Naive thymus-derived CD4-positive, alpha-beta T cell (primary cell): ENCODE results near the gene CD300E. TPM values are rescaled to one million over a fixed set of nuclear protein-coding genes. Genes with fewer than 3 reads are reported as not detected.

Experiments
- ATAC-seq: fragments of 150-1000 bp; cut with Tn5 transposase; 2 replicates; pipeline ENCODE4 v1.10.0; 2021; ENCODE audit warnings: mild to moderate bottlenecking, moderate library complexity
- CTCF ChIA-PET: fragments of 350-600 bp; sonication (Branson Sonifier 250); formaldehyde crosslinking; loops from one replicate; lab custom pipeline; 2021; ENCODE audit warnings: antibody characterized with exemption; lab: Charles Lee
- POLR2A ChIA-PET: fragments of 350-600 bp; sonication (Branson Sonifier 250); formaldehyde crosslinking; loops from one replicate; lab custom pipeline; 2021; ENCODE audit warnings: antibody characterized with exemption, inconsistent platforms; lab: Charles Lee
- DNase-seq, 9 donors: peaks; one replicate each; pipeline versions ENCODE4 v3.0.0 to v3.0.0-alpha.2; 2020 to 2022; ENCODE audit warnings: mixed read lengths in 1 of 9
- H3K27ac ChIP-seq: one replicate; pipeline ENCODE4 v1.7.0; 2013; ENCODE audit warnings: mild to moderate bottlenecking, low read depth, low read length, moderate library complexity
- H3K27me3 ChIP-seq, 2 donors: one replicate each; pipeline ENCODE4 v1.7.0; 2013; ENCODE audit warnings: low read length in 2 of 2, mild to moderate bottlenecking in 2 of 2, moderate library complexity in 2 of 2; ENCODE audit not compliant: control insufficient read depth in 2 of 2, insufficient read depth in 2 of 2
- H3K36me3 ChIP-seq, 3 experiments: 1 replicate in 2 of 3; 2 replicates in 1 of 3; pipeline ENCODE4 v1.7.0; 2013; ENCODE audit warnings: low read length in 3 of 3, mild to moderate bottlenecking in 3 of 3, moderate library complexity in 1 of 3; ENCODE audit not compliant: insufficient read depth in 3 of 3, control insufficient read depth in 2 of 3
- H3K4me1 ChIP-seq, 2 donors: one replicate each; pipeline ENCODE4 v1.7.0; 2013; ENCODE audit warnings: low read length in 2 of 2, mild to moderate bottlenecking in 2 of 2, moderate library complexity in 1 of 2; ENCODE audit not compliant: control insufficient read depth in 2 of 2, insufficient read depth in 2 of 2
- H3K4me3 ChIP-seq: 2 replicates; pipeline ENCODE4 v1.7.0; 2013; ENCODE audit warnings: mild to moderate bottlenecking, low read length
- H3K9me3 ChIP-seq, 3 experiments: 1 replicate in 2 of 3; 2 replicates in 1 of 3; pipeline ENCODE4 v1.7.0; 2013; ENCODE audit warnings: low read length in 3 of 3; ENCODE audit not compliant: control insufficient read depth in 2 of 3
- H3K27ac Mint-ChIP-seq, 9 donors: one replicate each; pipeline ENCODE4 v1.8.0; 2020 to 2022; ENCODE audit warnings: mixed read lengths in 9 of 9, mild to moderate bottlenecking in 8 of 9, moderate library complexity in 5 of 9, inconsistent platforms in 2 of 9
- H3K27me3 Mint-ChIP-seq, 5 donors: one replicate each; pipeline ENCODE4 v1.8.0; 2021 to 2022; ENCODE audit warnings: mixed read lengths in 5 of 5, mild to moderate bottlenecking in 1 of 5
- H3K36me3 Mint-ChIP-seq, 5 donors: one replicate each; pipeline ENCODE4 v1.8.0; 2020 to 2022; ENCODE audit warnings: mixed read lengths in 5 of 5, mild to moderate bottlenecking in 3 of 5, inconsistent platforms in 1 of 5
- H3K4me1 Mint-ChIP-seq, 7 donors: one replicate each; pipeline ENCODE4 v1.8.0; 2020 to 2022; ENCODE audit warnings: mixed read lengths in 7 of 7, mild to moderate bottlenecking in 3 of 7, inconsistent platforms in 1 of 7
- H3K4me3 Mint-ChIP-seq, 10 donors: one replicate each; pipeline ENCODE4 v1.8.0; 2020 to 2022; ENCODE audit warnings: mild to moderate bottlenecking in 10 of 10, mixed read lengths in 10 of 10, moderate library complexity in 6 of 10, inconsistent platforms in 2 of 10
- H3K9me3 Mint-ChIP-seq, 11 donors: one replicate each; pipeline ENCODE4 v1.8.0; 2020 to 2022; ENCODE audit warnings: mixed read lengths in 11 of 11, mild to moderate bottlenecking in 4 of 11, inconsistent platforms in 1 of 11, moderate library complexity in 1 of 11
- intact Hi-C, 2 donors: fragments of 100-400 bp; cut with micrococcal nuclease; formaldehyde crosslinking; loops; one replicate each; pipeline ENCODE4 v1.15.1; 2023
- polyA plus RNA-seq, 2 donors: library from polyadenylated mRNA; unstranded; fragments of 300-500 nt; fragmentation: Illumina TruSeq; gene quantifications; one replicate each; pipeline ENCODE4 v1.2.3, GENCODE V29; 2021
- total RNA-seq, 6 experiments: library from RNA in 5 of 6; stranded (reverse) in 5 of 6; gene quantifications; 1 replicate in 5 of 6; 2 replicates in 1 of 6; pipeline ENCODE4 v1.2.3 and lab custom pipeline; 2021 to 2026

Gene CD300E
- total and polyA plus RNA-seq, 7 experiments from 2014 or later = 11.9 to 93.1 TPM; not detected in 5

GRCh38 chr17:74599023-74599399, 24.5 kb downstream of the CD300E start:
- peaks cover 0 to 18% of the 10 kb centered on the region in 2 donors for H3K4me1 ChIP-seq
- Mint-ChIP-seq H3K4me1 (peaks cover 17 to 61% (median 45%) of the 10 kb centered on the region in 7 donors), H3K27me3 (peaks cover 4 to 47% (median 15%) of the 10 kb centered on the region in 5 donors), H3K27ac (peak overlapping the region in 5 of 9 donors; percentile 14 to 76 (median 50)), H3K36me3 (no peaks in the 10 kb centered on the region), H3K4me3 (peak overlapping the region in 4 of 10 donors; percentile 37 to 72 (median 54)), H3K9me3 (no peaks in the 10 kb centered on the region)
- no peaks in the 10 kb centered on the region for H3K27me3 ChIP-seq
- H3K36me3 ChIP-seq = no peaks in the 10 kb centered on the region
- intact Hi-C loops = no loop called here
- CTCF ChIA-PET = no interaction called here
- no peak overlapping the region for H3K27ac ChIP-seq
- POLR2A ChIA-PET = no interaction called here
- DNase-seq (no peak), ATAC-seq (peak; percentile 63)
- H3K9me3 ChIP-seq = no peaks in the 10 kb centered on the region
- no peak overlapping the region for H3K4me3 ChIP-seq

GRCh38 chr17:74598346-74599022, 25.1 kb downstream of the CD300E start:
- Mint-ChIP-seq H3K27me3 (peaks cover 4 to 47% (median 15%) of the 10 kb centered on the region in 5 donors), H3K36me3 (no peaks in the 10 kb centered on the region), H3K27ac (peak overlapping the region in 5 of 9 donors; percentile 14 to 76 (median 50)), H3K4me3 (peak overlapping the region in 6 of 10 donors; percentile 0 to 72 (median 39)), H3K4me1 (peaks cover 17 to 56% (median 41%) of the 10 kb centered on the region in 7 donors), H3K9me3 (no peaks in the 10 kb centered on the region)
- no peaks in the 10 kb centered on the region for H3K36me3 ChIP-seq
- H3K9me3 ChIP-seq = no peaks in the 10 kb centered on the region
- POLR2A ChIA-PET = no interaction called here
- ATAC-seq (no peak), DNase-seq (peak in 4 of 9 donors; percentile 13 to 26 (median 16))
- H3K4me3 ChIP-seq = no peak overlapping the region
- peaks cover 0 to 14% of the 10 kb centered on the region in 2 donors for H3K4me1 ChIP-seq
- CTCF ChIA-PET = no interaction called here
- intact Hi-C loops = no loop called here
- no peak overlapping the region for H3K27ac ChIP-seq
- H3K27me3 ChIP-seq = no peaks in the 10 kb centered on the region

GRCh38 chr17:74597069-74597790, 26.3 kb downstream of the CD300E start:
- Histone ChIP-seq H3K27ac (no peak overlapping the region), H3K4me1 (peaks cover 0 to 10% of the 10 kb centered on the region in 2 donors), H3K4me3 (no peak overlapping the region), H3K27me3 (no peaks in the 10 kb centered on the region), H3K36me3 (no peaks in the 10 kb centered on the region), H3K9me3 (no peaks in the 10 kb centered on the region)
- Mint-ChIP-seq H3K9me3 (peaks cover 0 to under 1% (median 0%) of the 10 kb centered on the region in 11 donors), H3K4me3 (no peak overlapping the region), H3K36me3 (no peaks in the 10 kb centered on the region), H3K27me3 (peaks cover 4 to 46% (median 20%) of the 10 kb centered on the region in 5 donors), H3K4me1 (peaks cover 18 to 54% (median 43%) of the 10 kb centered on the region in 7 donors), H3K27ac (no peak overlapping the region)
- ATAC-seq = no peak
- POLR2A ChIA-PET = no interaction called here
- DNase-seq = no peak
- CTCF ChIA-PET = no interaction called here
- intact Hi-C loops = no loop called here

GRCh38 chr17:74595037-74595750, 28.3 kb downstream of the CD300E start:
- POLR2A ChIA-PET = no interaction called here
- no peak for ATAC-seq
- peaks cover 0 to 40% (median 14%) of the 10 kb centered on the region in 5 donors for H3K27me3 Mint-ChIP-seq
- peaks cover 0 to 14% of the 10 kb centered on the region in 2 donors for H3K4me1 ChIP-seq
- no peak overlapping the region for H3K4me3 ChIP-seq
- H3K27ac ChIP-seq = no peak overlapping the region
- intact Hi-C loops = no loop called here
- no peak for DNase-seq
- H3K27ac Mint-ChIP-seq = no peak overlapping the region
- H3K27me3 ChIP-seq = peaks cover 0 to 4% of the 10 kb centered on the region in 2 donors
- H3K9me3 ChIP-seq = no peaks in the 10 kb centered on the region
- H3K36me3 Mint-ChIP-seq = no peaks in the 10 kb centered on the region
- H3K36me3 ChIP-seq = no peaks in the 10 kb centered on the region
- H3K9me3 Mint-ChIP-seq = peaks cover 0 to 1% (median 0%) of the 10 kb centered on the region in 11 donors
- CTCF ChIA-PET = no interaction called here
- H3K4me1 Mint-ChIP-seq = peaks cover 21 to 47% (median 36%) of the 10 kb centered on the region in 7 donors
- no peak overlapping the region for H3K4me3 Mint-ChIP-seq

- CTCF ChIA-PET = interaction anchor here (0.5 to 1.6 kb wide), 2 partner anchors 12 to 116 kb away, joined by 3 to 7 read pairs; no protein-coding TSS in a partner anchor
- no peaks in the 10 kb centered on the region for H3K36me3 ChIP-seq
- H3K9me3 Mint-ChIP-seq = peaks cover 0 to 2% (median 0%) of the 10 kb centered on the region in 11 donors
- intact Hi-C loops = no loop called here
- H3K36me3 Mint-ChIP-seq = peaks cover 0 to 4% (median 0%) of the 10 kb centered on the region in 5 donors
- H3K4me3 ChIP-seq = no peak within 1 kb of the TSS
- H3K27ac ChIP-seq = no peak within 1 kb of the TSS
- H3K27me3 Mint-ChIP-seq = peaks cover 0 to 27% (median 5%) of the 10 kb centered on the region in 5 donors
- peaks cover 8 to 20% (median 18%) of the 10 kb centered on the region in 7 donors for H3K4me1 Mint-ChIP-seq
- peaks cover 0 to 14% of the 10 kb centered on the region in 2 donors for H3K4me1 ChIP-seq
- no peaks in the 10 kb centered on the region for H3K9me3 ChIP-seq
- H3K27me3 ChIP-seq = peaks cover 0 to 4% of the 10 kb centered on the region in 2 donors
- peak within 1 kb of the TSS; percentile 21 to 76 (median 58) for H3K4me3 Mint-ChIP-seq
- peak; percentile 54 for ATAC-seq
- peak in 5 of 9 donors; percentile 17 to 42 (median 31) for DNase-seq
- H3K27ac Mint-ChIP-seq = peak within 1 kb of the TSS in 8 of 9 donors; percentile 33 to 77 (median 70)
- POLR2A ChIA-PET = no interaction called here
Measured at GRCh38 chr17:74592087-74592990, 31.2 kb downstream of the CD300E start, which contains the start of gene CD300LD. Gene CD300LD (minus strand): TSS chr17:74592283. CDS start chr17:74592202, 81 bp downstream.
